Endothelial cell of umbilical vein (primary cell): ENCODE data around the gene ITPRIPL2. TPM values are rescaled to one million over a fixed set of nuclear protein-coding genes. Genes with fewer than 3 reads are reported as not detected.

ENCODE experiments used
- BruUV-seq: library from RNA; stranded (reverse); fragments of 400-500 nt; replicated peaks from 2 replicates; lab custom pipeline; 2021; lab: Mats Ljungman, UMichigan
- CTCF ChIA-PET: fragments of 300-600, 350-600 bp; sonication (Branson Sonifier 250); formaldehyde crosslinking; loops from one replicate; lab custom pipeline; 2021; ENCODE audit warnings: antibody characterized with exemption, inconsistent platforms; lab: Charles Lee
- POLR2A ChIA-PET: fragments of 300-600, 350-600 bp; sonication (Branson Sonifier 250); formaldehyde crosslinking; loops from one replicate; lab custom pipeline; 2021; ENCODE audit warnings: antibody characterized with exemption, inconsistent platforms; lab: Charles Lee
- DNase-seq: peaks from one replicate; pipeline ENCODE4 v3.0.0-alpha.2; 2011; ENCODE audit warnings: low read depth, low spot score
- FAIRE-seq: peaks from 2 replicates; lab custom pipeline; 2011; peaks lifted over from hg19 to GRCh38; lab: Jason Lieb, UNC
- H2AFZ ChIP-seq: 2 replicates; pipeline ENCODE4 v1.6.0; 2012; ENCODE audit warnings: low read depth, low read length, control low read depth, inconsistent platforms
- H3K27ac ChIP-seq: 2 replicates; pipeline ENCODE4 v1.5.1; 2011; ENCODE audit warnings: low read depth, mild to moderate bottlenecking, control low read depth, low read length, moderate library complexity; ENCODE audit not compliant: insufficient read depth
- H3K27me3 ChIP-seq, 2 experiments: 2 replicates each; pipeline versions ENCODE4 v1.6.0 to v1.6.1; 2011; ENCODE audit warnings: low read length in 2 of 2, mixed read lengths in 1 of 2; ENCODE audit not compliant: control insufficient read depth in 2 of 2, insufficient read depth in 2 of 2
- H3K36me3 ChIP-seq, 2 experiments: 2 replicates in 1 of 2; 3 replicates in 1 of 2; pipeline ENCODE4 v1.5.1; 2011; ENCODE audit warnings: low read length in 2 of 2, mild to moderate bottlenecking in 1 of 2, moderate library complexity in 1 of 2; ENCODE audit not compliant: control insufficient read depth in 2 of 2, insufficient read depth in 2 of 2; ENCODE audit errors: extremely low read depth in 1 of 2
- H3K4me1 ChIP-seq: 3 replicates; pipeline ENCODE4 v1.5.1; 2011; ENCODE audit warnings: mild to moderate bottlenecking, low read length; ENCODE audit not compliant: control insufficient read depth, insufficient read depth; ENCODE audit errors: extremely low read depth
- H3K4me2 ChIP-seq: 2 replicates; pipeline ENCODE4 v1.6.1; 2011; ENCODE audit warnings: low read length, control low read depth, mixed read lengths; ENCODE audit not compliant: insufficient read depth
- H3K4me3 ChIP-seq, 3 experiments: fragments of 200-600 bp in 1 of 3; sonication (generic), shearing (Covaris generic) in 1 of 3; replicated peaks in 1 of 3; 2 replicates each; pipeline ENCODE4 v1.5.1; 2011 to 2016; ENCODE audit warnings: control low read depth in 3 of 3, low read length in 3 of 3, mild to moderate bottlenecking in 2 of 3, inconsistent platforms in 1 of 3, low read depth in 1 of 3, moderate library complexity in 1 of 3; ENCODE audit not compliant: insufficient read depth in 1 of 3
- H3K79me2 ChIP-seq: 2 replicates; pipeline ENCODE4 v1.6.0; 2012; ENCODE audit warnings: low read length, inconsistent platforms; ENCODE audit not compliant: control insufficient read depth, insufficient read depth
- H3K9ac ChIP-seq: replicated peaks from 2 replicates; pipeline ENCODE3; 2011; ENCODE audit warnings: low read length, control low read depth; ENCODE audit not compliant: insufficient read depth; ENCODE audit errors: extremely low read depth
- H3K9me1 ChIP-seq: replicated peaks from 3 replicates; pipeline ENCODE4 v1.6.0; 2011; ENCODE audit warnings: mild to moderate bottlenecking, low read length; ENCODE audit not compliant: control insufficient read depth, insufficient read depth; ENCODE audit errors: extremely low read depth
- H3K9me3 ChIP-seq: replicated peaks from 2 replicates; pipeline ENCODE4 v1.5.1; 2012; ENCODE audit warnings: low read length, inconsistent platforms; ENCODE audit not compliant: control insufficient read depth, insufficient read depth
- H4K20me1 ChIP-seq: replicated peaks from 2 replicates; pipeline ENCODE3; 2011; ENCODE audit warnings: mild to moderate bottlenecking, low read length; ENCODE audit not compliant: control insufficient read depth, insufficient read depth; ENCODE audit errors: extremely low read depth
- EZH2 ChIP-seq: IDR thresholded peaks from 2 replicates; pipeline ENCODE4 v1.6.1; 2012; ENCODE audit warnings: borderline replicate concordance, low read depth, mild to moderate bottlenecking, moderate library complexity, low read length, inconsistent platforms; ENCODE audit not compliant: severe bottlenecking
- FOS ChIP-seq: IDR thresholded peaks from 2 replicates; pipeline ENCODE4 v1.6.1; 2011; ENCODE audit warnings: mild to moderate bottlenecking, low read length, moderate library complexity, borderline replicate concordance; ENCODE audit not compliant: insufficient read depth
- GATA2 ChIP-seq: IDR thresholded peaks from 2 replicates; pipeline ENCODE4 v1.7.0; 2011; ENCODE audit warnings: low read depth, mild to moderate bottlenecking, moderate library complexity, mixed read lengths, low read length; ENCODE audit not compliant: insufficient read length, insufficient read depth
- JUN ChIP-seq: IDR thresholded peaks from 2 replicates; pipeline ENCODE4 v1.6.1; 2011; ENCODE audit warnings: borderline replicate concordance, low read depth; ENCODE audit not compliant: insufficient read length, insufficient read depth
- MYC ChIP-seq: IDR thresholded peaks from one replicate; pipeline ENCODE4 v1.6.1; 2011; ENCODE audit warnings: mild to moderate bottlenecking, low read depth, low read length
- POLR2A ChIP-seq: IDR thresholded peaks from 2 replicates; pipeline ENCODE4 v1.6.1; 2012; ENCODE audit warnings: low read depth, mild to moderate bottlenecking, control low read depth, low read length
- POLR2AphosphoS5 ChIP-seq: IDR thresholded peaks from 2 replicates; pipeline ENCODE4 v1.6.1; 2012; ENCODE audit warnings: low read depth, mild to moderate bottlenecking, control low read depth, low read length, moderate library complexity; ENCODE audit not compliant: insufficient read depth
- dilution Hi-C: fragments of 300-500 bp; cut with MboI; formaldehyde crosslinking; loops from one replicate; pipeline ENCODE4 v1.15.0; 2019; ENCODE audit warnings: low sequenced_read_pairs; ENCODE audit not compliant: extremely low pct_ligation_motif_present
- intact Hi-C: fragments of 100-400 bp; cut with micrococcal nuclease; formaldehyde crosslinking; loops from one replicate; pipeline ENCODE4 v1.10.0; 2022
- polyA plus RNA-seq, 4 experiments: library from polyadenylated mRNA; depleted of rRNA in 3 of 4; stranded (reverse) in 3 of 4; unstranded in 1 of 4; fragments of >200 nt; gene quantifications; 2 replicates each; pipeline versions ENCODE4 v1.2.1 to v1.2.3, GENCODE V29; 2011 to 2012; ENCODE audit warnings: missing spikeins in 1 of 4
- total RNA-seq: library from RNA; stranded (reverse); gene quantifications from 2 replicates; pipeline ENCODE4 v1.2.3, GENCODE V29; 2021
- TF ChIP-seq, protein P1 (sequence below): IDR thresholded peaks from 2 replicates; pipeline ENCODE4 v1.6.1; 2011; ENCODE audit not compliant: insufficient read depth, insufficient read length
- TF ChIP-seq, protein P2 (sequence below), 2 donors: IDR thresholded peaks; 1 replicate in 1 of 2; 2 replicates in 1 of 2; pipeline ENCODE4 v1.5.1; 2011; ENCODE audit warnings: low read length in 2 of 2, mild to moderate bottlenecking in 2 of 2, moderate library complexity in 2 of 2, control low read depth in 1 of 2, inconsistent platforms in 1 of 2, low read depth in 1 of 2; ENCODE audit not compliant: insufficient read depth in 1 of 2; ENCODE audit errors: extremely low read depth in 1 of 2

Gene ITPRIPL2
- total and polyA plus RNA-seq, 2 donors (not counting 3 experiments of a cell fraction or from before 2014, with no cell fraction given) = 10.9 to 40.8 TPM

DNA sequence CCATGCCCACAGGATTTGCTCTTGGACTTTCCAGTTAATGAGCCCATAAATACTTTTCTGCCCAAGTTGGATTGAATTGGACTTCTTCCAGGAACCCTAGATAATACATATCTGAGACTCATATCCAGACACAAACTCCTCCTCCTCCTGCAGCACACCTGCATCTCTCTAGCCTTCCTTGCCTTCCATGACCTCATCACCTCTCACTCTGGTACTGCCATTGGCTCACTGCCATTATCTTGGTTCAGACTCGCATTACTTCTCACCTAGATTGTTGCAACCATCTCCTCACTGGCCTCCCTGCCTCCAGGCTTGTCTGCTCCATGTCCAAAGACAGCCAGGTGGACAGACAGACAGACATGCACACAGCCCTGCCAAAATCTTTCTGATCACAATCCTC, 49.5 kb downstream of the ITPRIPL2 start:
- ChIA-PET POLR2A (no interaction called here), CTCF (interaction anchor here (1.0 kb wide), 1 partner anchor 16 kb away, joined by 4 read pairs; no protein-coding TSS in a partner anchor)
- DNase-seq (no peak), FAIRE-seq (no peak)
- no peak overlapping the region for H2AFZ ChIP-seq
- peaks cover 3 to 4% of the 10 kb centered on the region in 2 experiments for H3K27me3 ChIP-seq
- no peaks in the 10 kb centered on the region for H3K9me3 ChIP-seq
- H3K27ac ChIP-seq = no peak overlapping the region
- TF ChIP-seq, protein P1, sequence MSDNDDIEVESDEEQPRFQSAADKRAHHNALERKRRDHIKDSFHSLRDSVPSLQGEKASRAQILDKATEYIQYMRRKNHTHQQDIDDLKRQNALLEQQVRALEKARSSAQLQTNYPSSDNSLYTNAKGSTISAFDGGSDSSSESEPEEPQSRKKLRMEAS = no peak
- TF ChIP-seq EZH2 (no peak), POLR2A (no peak), MYC (no peak), POLR2AphosphoS5 (no peak), GATA2 (no peak), JUN (no peak), FOS (no peak)
- TF ChIP-seq, protein P2, sequence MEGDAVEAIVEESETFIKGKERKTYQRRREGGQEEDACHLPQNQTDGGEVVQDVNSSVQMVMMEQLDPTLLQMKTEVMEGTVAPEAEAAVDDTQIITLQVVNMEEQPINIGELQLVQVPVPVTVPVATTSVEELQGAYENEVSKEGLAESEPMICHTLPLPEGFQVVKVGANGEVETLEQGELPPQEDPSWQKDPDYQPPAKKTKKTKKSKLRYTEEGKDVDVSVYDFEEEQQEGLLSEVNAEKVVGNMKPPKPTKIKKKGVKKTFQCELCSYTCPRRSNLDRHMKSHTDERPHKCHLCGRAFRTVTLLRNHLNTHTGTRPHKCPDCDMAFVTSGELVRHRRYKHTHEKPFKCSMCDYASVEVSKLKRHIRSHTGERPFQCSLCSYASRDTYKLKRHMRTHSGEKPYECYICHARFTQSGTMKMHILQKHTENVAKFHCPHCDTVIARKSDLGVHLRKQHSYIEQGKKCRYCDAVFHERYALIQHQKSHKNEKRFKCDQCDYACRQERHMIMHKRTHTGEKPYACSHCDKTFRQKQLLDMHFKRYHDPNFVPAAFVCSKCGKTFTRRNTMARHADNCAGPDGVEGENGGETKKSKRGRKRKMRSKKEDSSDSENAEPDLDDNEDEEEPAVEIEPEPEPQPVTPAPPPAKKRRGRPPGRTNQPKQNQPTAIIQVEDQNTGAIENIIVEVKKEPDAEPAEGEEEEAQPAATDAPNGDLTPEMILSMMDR (IDR thresholded peaks at IDR 0.05; ENCODE audit: extremely low read depth in 1 of 2, insufficient read depth in 1 of 2, low read depth in 1 of 2, low read length in 2 of 2) = no peak
- H4K20me1 ChIP-seq = no peaks in the 10 kb centered on the region
- no peak overlapping the region for H3K4me3 ChIP-seq
- peaks cover 3% of the 10 kb centered on the region for H3K4me1 ChIP-seq
- dilution Hi-C loops (no loop called here), intact Hi-C loops (no loop called here)
- no peaks in the 10 kb centered on the region for H3K36me3 ChIP-seq
- no peak overlapping the region for H3K4me2 ChIP-seq
- H3K9ac ChIP-seq = no peak overlapping the region
- no TSS peak for BruUV-seq
- H3K79me2 ChIP-seq = no peaks in the 10 kb centered on the region
- no peaks in the 10 kb centered on the region for H3K9me1 ChIP-seq
